Measurements from ENCODE around the gene JTB.
A peak's percentile ranks its signal among the peaks of the same experiment; 100 is the strongest.

Gene JTB

GRCh38 chr1:153970346-153970745, 7.1 kb downstream of the JTB start:
- no peak overlapping the region for H3K9ac ChIP-seq (ENCODE audit: low read depth, low read length, poor library complexity)
- no peak overlapping the region for H3K14ac ChIP-seq (ENCODE audit: low read length)
- peaks cover 12 to 49% of the 10 kb centered on the region in 2 donors for H3K36me3 ChIP-seq (replicated peaks in 1 of 2; ENCODE audit: control insufficient read depth in 2 of 2, insufficient read depth in 2 of 2, low read length in 2 of 2)
- no peaks in the 10 kb centered on the region for H3K79me1 ChIP-seq (ENCODE audit: low read depth, low read length)
- H4K91ac ChIP-seq (ENCODE audit: low read depth, low read length, poor library complexity): no peak overlapping the region
- H3K4me3 ChIP-seq (ENCODE audit: low read length in 2 of 2): no peak overlapping the region
- H2BK120ac ChIP-seq (ENCODE audit: low read depth, low read length): no peak overlapping the region
- no peak overlapping the region for H2BK5ac ChIP-seq (ENCODE audit: low read length)
- no peak overlapping the region for H2BK15ac ChIP-seq (ENCODE audit: low read length)
- no peak for DNase-seq (ENCODE audit: low spot score)
- no peaks in the 10 kb centered on the region for H3K27me3 ChIP-seq (ENCODE audit: control insufficient read depth in 3 of 3, insufficient read depth in 3 of 3, low read depth in 1 of 3, low read length in 3 of 3)
- H3K4me2 ChIP-seq (ENCODE audit: insufficient read depth, low read length, poor library complexity, severe bottlenecking): no peak overlapping the region
- no peak overlapping the region for H3K23ac ChIP-seq (ENCODE audit: low read depth, low read length, poor library complexity)
- no peak overlapping the region for H4K8ac ChIP-seq (ENCODE audit: low read depth, low read length)
- peaks cover 6 to 12% of the 10 kb centered on the region in 2 donors for H3K4me1 ChIP-seq (ENCODE audit: control insufficient read depth in 2 of 2, insufficient read depth in 1 of 2, low read depth in 1 of 2, low read length in 2 of 2)
- H2AFZ ChIP-seq (ENCODE audit: low read length): no peak overlapping the region
- WGBS, 2 donors (ENCODE audit: extremely low coverage in 2 of 2, insufficient read length in 2 of 2, insufficient replicate concordance in 1 of 2): no CpG with 5 or more reads among the region's 2 CpGs
- H3K9me3 ChIP-seq (replicated peaks in 1 of 2; ENCODE audit: control insufficient read depth in 2 of 2, insufficient read depth in 1 of 2, low read depth in 1 of 2, low read length in 2 of 2): no peaks in the 10 kb centered on the region
- no peak overlapping the region for H3K4ac ChIP-seq (ENCODE audit: low read length)
- no peak overlapping the region for H2AK5ac ChIP-seq (ENCODE audit: low read depth, low read length)
- H3K27ac ChIP-seq (replicated peaks; ENCODE audit: low read length): no peak overlapping the region
- H3K18ac ChIP-seq (ENCODE audit: low read length): no peak overlapping the region
- H2BK12ac ChIP-seq (ENCODE audit: low read length): no peak overlapping the region

GRCh38 chr1:153968972-153969371, 8.5 kb downstream of the JTB start:
- peak overlapping the region in 1 of 2 donors; percentile 54 for H3K4me3 ChIP-seq (ENCODE audit: low read length in 2 of 2)
- H2BK120ac ChIP-seq (ENCODE audit: low read depth, low read length): no peak overlapping the region
- no peak overlapping the region for H4K8ac ChIP-seq (ENCODE audit: low read depth, low read length)
- H3K18ac ChIP-seq (ENCODE audit: low read length): no peak overlapping the region
- H3K9me3 ChIP-seq (replicated peaks in 1 of 2; ENCODE audit: control insufficient read depth in 2 of 2, insufficient read depth in 1 of 2, low read depth in 1 of 2, low read length in 2 of 2): no peaks in the 10 kb centered on the region
- WGBS, 2 donors (ENCODE audit: extremely low coverage in 2 of 2, insufficient read length in 2 of 2, insufficient replicate concordance in 1 of 2): no CpG with 5 or more reads among the region's 2 CpGs
- H2AFZ ChIP-seq (ENCODE audit: low read length): no peak overlapping the region
- no peaks in the 10 kb centered on the region for H3K79me1 ChIP-seq (ENCODE audit: low read depth, low read length)
- no peaks in the 10 kb centered on the region for H3K27me3 ChIP-seq (ENCODE audit: control insufficient read depth in 3 of 3, insufficient read depth in 3 of 3, low read depth in 1 of 3, low read length in 3 of 3)
- H2BK5ac ChIP-seq (ENCODE audit: low read length): no peak overlapping the region
- no peak overlapping the region for H4K91ac ChIP-seq (ENCODE audit: low read depth, low read length, poor library complexity)
- no peak for DNase-seq (ENCODE audit: low spot score)
- H3K4ac ChIP-seq (ENCODE audit: low read length): no peak overlapping the region
- no peak overlapping the region for H2BK12ac ChIP-seq (ENCODE audit: low read length)
- peaks cover 6 to 12% of the 10 kb centered on the region in 2 donors for H3K4me1 ChIP-seq (ENCODE audit: control insufficient read depth in 2 of 2, insufficient read depth in 1 of 2, low read depth in 1 of 2, low read length in 2 of 2)
- H3K14ac ChIP-seq (ENCODE audit: low read length): no peak overlapping the region
- no peak overlapping the region for H3K9ac ChIP-seq (ENCODE audit: low read depth, low read length, poor library complexity)
- no peak overlapping the region for H2BK15ac ChIP-seq (ENCODE audit: low read length)
- no peak overlapping the region for H3K4me2 ChIP-seq (ENCODE audit: insufficient read depth, low read length, poor library complexity, severe bottlenecking)
- H3K23ac ChIP-seq (ENCODE audit: low read depth, low read length, poor library complexity): no peak overlapping the region
- H3K27ac ChIP-seq (replicated peaks; ENCODE audit: low read length): no peak overlapping the region
- H3K36me3 ChIP-seq (replicated peaks in 1 of 2; ENCODE audit: control insufficient read depth in 2 of 2, insufficient read depth in 2 of 2, low read length in 2 of 2): peaks cover 5 to 38% of the 10 kb centered on the region in 2 donors
- no peak overlapping the region for H2AK5ac ChIP-seq (ENCODE audit: low read depth, low read length)

- Histone ChIP-seq H3K27ac (replicated peaks; ENCODE audit: low read length) (no peak overlapping the region), H4K8ac (ENCODE audit: low read depth, low read length) (no peak overlapping the region), H3K18ac (ENCODE audit: low read length) (no peak overlapping the region), H3K4me2 (ENCODE audit: insufficient read depth, low read length, poor library complexity, severe bottlenecking) (peak overlapping the region; percentile 63), H3K14ac (ENCODE audit: low read length) (no peak overlapping the region), H3K9ac (ENCODE audit: low read depth, low read length, poor library complexity) (peak overlapping the region; percentile 65), H2BK120ac (ENCODE audit: low read depth, low read length) (no peak overlapping the region), H2AK5ac (ENCODE audit: low read depth, low read length) (peak overlapping the region; percentile 87), H2BK15ac (ENCODE audit: low read length) (peak overlapping the region; percentile 82), H2BK5ac (ENCODE audit: low read length) (no peak overlapping the region), H3K4me1 (ENCODE audit: control insufficient read depth in 2 of 2, insufficient read depth in 1 of 2, low read depth in 1 of 2, low read length in 2 of 2) (peaks cover 6 to 14% of the 10 kb centered on the region in 2 donors), H3K9me3 (replicated peaks in 1 of 2; ENCODE audit: control insufficient read depth in 2 of 2, insufficient read depth in 1 of 2, low read depth in 1 of 2, low read length in 2 of 2) (no peaks in the 10 kb centered on the region), H3K4me3 (ENCODE audit: low read length in 2 of 2) (peak overlapping the region; percentile 54 to 60), H2AFZ (ENCODE audit: low read length) (peak overlapping the region; percentile 65), H3K36me3 (replicated peaks in 1 of 2; ENCODE audit: control insufficient read depth in 2 of 2, insufficient read depth in 2 of 2, low read length in 2 of 2) (peaks cover 2 to 32% of the 10 kb centered on the region in 2 donors), H4K91ac (ENCODE audit: low read depth, low read length, poor library complexity) (no peak overlapping the region), H3K27me3 (ENCODE audit: control insufficient read depth in 3 of 3, insufficient read depth in 3 of 3, low read depth in 1 of 3, low read length in 3 of 3) (no peaks in the 10 kb centered on the region), H3K79me1 (ENCODE audit: low read depth, low read length) (no peaks in the 10 kb centered on the region), H3K4ac (ENCODE audit: low read length) (no peak overlapping the region), H2BK12ac (ENCODE audit: low read length) (no peak overlapping the region), H3K23ac (ENCODE audit: low read depth, low read length, poor library complexity) (no peak overlapping the region)
- WGBS, 2 donors (ENCODE audit: extremely low coverage in 2 of 2, insufficient read length in 2 of 2, insufficient replicate concordance in 1 of 2): no CpG with 5 or more reads among the region's 13 CpGs
- DNase-seq (ENCODE audit: low spot score): no peak
Observed at GRCh38 chr1:153968408-153968807, 9.1 kb downstream of the JTB start.

- Histone ChIP-seq H2AFZ (ENCODE audit: low read length) (peak overlapping the region; percentile 65), H2BK12ac (ENCODE audit: low read length) (no peak overlapping the region), H4K91ac (ENCODE audit: low read depth, low read length, poor library complexity) (no peak overlapping the region), H2BK120ac (ENCODE audit: low read depth, low read length) (no peak overlapping the region), H3K9ac (ENCODE audit: low read depth, low read length, poor library complexity) (no peak overlapping the region), H3K27me3 (ENCODE audit: control insufficient read depth in 3 of 3, insufficient read depth in 3 of 3, low read depth in 1 of 3, low read length in 3 of 3) (no peaks in the 10 kb centered on the region), H2BK15ac (ENCODE audit: low read length) (peak overlapping the region; percentile 1), H3K18ac (ENCODE audit: low read length) (peak overlapping the region; percentile 59), H3K27ac (replicated peaks; ENCODE audit: low read length) (peak overlapping the region; percentile 91), H3K4me1 (ENCODE audit: control insufficient read depth in 2 of 2, insufficient read depth in 1 of 2, low read depth in 1 of 2, low read length in 2 of 2) (peaks cover 6 to 14% of the 10 kb centered on the region in 2 donors), H3K79me1 (ENCODE audit: low read depth, low read length) (no peaks in the 10 kb centered on the region), H3K4me2 (ENCODE audit: insufficient read depth, low read length, poor library complexity, severe bottlenecking) (peak overlapping the region; percentile 63), H3K23ac (ENCODE audit: low read depth, low read length, poor library complexity) (no peak overlapping the region), H2BK5ac (ENCODE audit: low read length) (no peak overlapping the region), H3K4me3 (ENCODE audit: low read length in 2 of 2) (peak overlapping the region; percentile 54 to 60), H3K4ac (ENCODE audit: low read length) (no peak overlapping the region), H3K9me3 (replicated peaks in 1 of 2; ENCODE audit: control insufficient read depth in 2 of 2, insufficient read depth in 1 of 2, low read depth in 1 of 2, low read length in 2 of 2) (no peaks in the 10 kb centered on the region), H2AK5ac (ENCODE audit: low read depth, low read length) (peak overlapping the region; percentile 87), H3K36me3 (replicated peaks in 1 of 2; ENCODE audit: control insufficient read depth in 2 of 2, insufficient read depth in 2 of 2, low read length in 2 of 2) (peaks cover 1 to 28% of the 10 kb centered on the region in 2 donors), H4K8ac (ENCODE audit: low read depth, low read length) (no peak overlapping the region), H3K14ac (ENCODE audit: low read length) (no peak overlapping the region)
- no CpG with 5 or more reads among the region's 8 CpGs for WGBS, 2 donors (ENCODE audit: extremely low coverage in 2 of 2, insufficient read length in 2 of 2, insufficient replicate concordance in 1 of 2)
- DNase-seq (ENCODE audit: low spot score): no peak
Observed at GRCh38 chr1:153968000-153968363, 9.5 kb downstream of the JTB start.
